H1 (cell line): ENCODE measurements around the gene ANO2.

Experiments used
- TBP ChIP-seq: IDR thresholded peaks from 2 replicates; pipeline ENCODE4 v1.6.1; 2011; ENCODE audit warnings: low read depth, low read length, improper control_type of control experiment
- TF ChIP-seq, protein P1 (sequence below), 3 experiments: IDR thresholded peaks; 1 replicate in 2 of 3; 2 replicates in 1 of 3; pipeline versions ENCODE4 v1.5.1 to v1.6.1; 2011; ENCODE audit warnings: low read length in 3 of 3, mild to moderate bottlenecking in 3 of 3, inconsistent platforms in 2 of 3, low read depth in 1 of 3, moderate library complexity in 1 of 3; ENCODE audit not compliant: insufficient read depth in 1 of 3; ENCODE audit errors: control extremely low read depth in 1 of 3

DNA sequence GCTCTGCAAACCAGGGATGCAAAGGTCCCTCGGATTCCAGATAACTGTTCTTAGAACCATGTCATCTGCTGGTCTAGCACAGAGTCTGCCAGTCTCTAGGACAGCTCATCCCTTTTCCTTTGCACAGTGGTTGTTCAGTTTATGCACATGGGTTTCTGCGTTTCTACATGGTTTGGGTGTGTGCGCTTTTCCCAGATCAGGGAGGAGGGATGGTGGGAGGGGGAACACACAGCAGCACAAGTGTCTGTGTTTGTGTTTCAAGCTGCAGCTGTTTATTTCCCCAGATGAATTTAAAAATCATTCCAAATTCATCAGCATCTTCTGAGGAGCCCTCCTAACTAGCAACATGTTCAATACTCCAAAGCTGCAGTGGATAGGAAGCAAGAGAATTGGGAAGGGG is 45.4 kb downstream of the ANO2 start:
- TF ChIP-seq, protein P1, sequence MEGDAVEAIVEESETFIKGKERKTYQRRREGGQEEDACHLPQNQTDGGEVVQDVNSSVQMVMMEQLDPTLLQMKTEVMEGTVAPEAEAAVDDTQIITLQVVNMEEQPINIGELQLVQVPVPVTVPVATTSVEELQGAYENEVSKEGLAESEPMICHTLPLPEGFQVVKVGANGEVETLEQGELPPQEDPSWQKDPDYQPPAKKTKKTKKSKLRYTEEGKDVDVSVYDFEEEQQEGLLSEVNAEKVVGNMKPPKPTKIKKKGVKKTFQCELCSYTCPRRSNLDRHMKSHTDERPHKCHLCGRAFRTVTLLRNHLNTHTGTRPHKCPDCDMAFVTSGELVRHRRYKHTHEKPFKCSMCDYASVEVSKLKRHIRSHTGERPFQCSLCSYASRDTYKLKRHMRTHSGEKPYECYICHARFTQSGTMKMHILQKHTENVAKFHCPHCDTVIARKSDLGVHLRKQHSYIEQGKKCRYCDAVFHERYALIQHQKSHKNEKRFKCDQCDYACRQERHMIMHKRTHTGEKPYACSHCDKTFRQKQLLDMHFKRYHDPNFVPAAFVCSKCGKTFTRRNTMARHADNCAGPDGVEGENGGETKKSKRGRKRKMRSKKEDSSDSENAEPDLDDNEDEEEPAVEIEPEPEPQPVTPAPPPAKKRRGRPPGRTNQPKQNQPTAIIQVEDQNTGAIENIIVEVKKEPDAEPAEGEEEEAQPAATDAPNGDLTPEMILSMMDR (IDR thresholded peaks at IDR 0.05; ENCODE audit: control extremely low read depth in 1 of 3, insufficient read depth in 1 of 3, low read depth in 1 of 3, low read length in 3 of 3): no peak
- TF ChIP-seq TBP: no peak
